Peyer's patch (tissue), 4 donors: ENCODE measurements around the gene TMEM171.

Source experiments
- POLR2A ChIP-seq, 2 donors: fragments of 450-650 bp; IDR thresholded peaks; one replicate each; pipeline ENCODE4 v1.5.1; 2017; ENCODE audit warnings: antibody characterized with exemption in 2 of 2, mild to moderate bottlenecking in 2 of 2, moderate library complexity in 2 of 2
- TF ChIP-seq, protein P1 (sequence below), 6 experiments: fragments of 450-650 bp in 4 of 6; fragments of 200-600 bp in 2 of 6; sonication (generic) in 1 of 6; IDR thresholded peaks; one replicate each; pipeline ENCODE4 v1.5.1; 2017 to 2019; ENCODE audit warnings: antibody characterized with exemption in 6 of 6, mild to moderate bottlenecking in 3 of 6, moderate library complexity in 1 of 6

DNA sequence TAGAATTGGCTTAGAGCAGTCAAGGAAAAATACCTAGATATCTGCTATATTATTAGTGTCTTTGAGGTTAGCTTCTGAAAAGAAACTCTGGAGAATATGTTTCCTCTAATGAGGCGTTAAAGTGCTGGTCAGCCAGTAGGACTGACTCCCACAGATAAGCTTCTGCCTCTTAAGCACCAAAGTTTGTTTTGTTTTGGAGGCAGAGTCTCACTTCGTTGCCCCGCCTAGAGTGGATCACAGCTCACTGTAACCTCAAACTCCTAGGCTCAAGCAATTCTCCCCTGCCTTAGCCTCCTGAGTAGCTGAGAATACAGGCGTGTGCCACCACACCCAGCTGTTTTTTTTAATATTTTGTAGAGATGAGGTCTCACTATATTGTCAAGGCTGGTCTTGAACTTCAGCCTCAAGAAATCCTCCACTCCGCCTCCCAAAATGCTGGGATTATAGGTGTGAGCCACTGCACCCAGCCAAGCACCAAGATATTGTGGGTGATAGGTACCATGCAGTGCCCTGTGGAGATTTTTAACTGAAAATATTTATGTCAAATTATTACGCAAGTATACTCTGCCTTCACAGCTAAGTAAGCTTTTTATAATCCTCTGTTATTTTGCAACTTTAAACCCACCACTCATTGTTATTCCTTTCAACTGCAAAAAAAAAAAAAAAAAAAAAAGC, 24.7 kb upstream of the TMEM171 start:
- TF ChIP-seq, protein P1, sequence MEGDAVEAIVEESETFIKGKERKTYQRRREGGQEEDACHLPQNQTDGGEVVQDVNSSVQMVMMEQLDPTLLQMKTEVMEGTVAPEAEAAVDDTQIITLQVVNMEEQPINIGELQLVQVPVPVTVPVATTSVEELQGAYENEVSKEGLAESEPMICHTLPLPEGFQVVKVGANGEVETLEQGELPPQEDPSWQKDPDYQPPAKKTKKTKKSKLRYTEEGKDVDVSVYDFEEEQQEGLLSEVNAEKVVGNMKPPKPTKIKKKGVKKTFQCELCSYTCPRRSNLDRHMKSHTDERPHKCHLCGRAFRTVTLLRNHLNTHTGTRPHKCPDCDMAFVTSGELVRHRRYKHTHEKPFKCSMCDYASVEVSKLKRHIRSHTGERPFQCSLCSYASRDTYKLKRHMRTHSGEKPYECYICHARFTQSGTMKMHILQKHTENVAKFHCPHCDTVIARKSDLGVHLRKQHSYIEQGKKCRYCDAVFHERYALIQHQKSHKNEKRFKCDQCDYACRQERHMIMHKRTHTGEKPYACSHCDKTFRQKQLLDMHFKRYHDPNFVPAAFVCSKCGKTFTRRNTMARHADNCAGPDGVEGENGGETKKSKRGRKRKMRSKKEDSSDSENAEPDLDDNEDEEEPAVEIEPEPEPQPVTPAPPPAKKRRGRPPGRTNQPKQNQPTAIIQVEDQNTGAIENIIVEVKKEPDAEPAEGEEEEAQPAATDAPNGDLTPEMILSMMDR (IDR thresholded peaks at IDR 0.05), result no peak
- TF ChIP-seq POLR2A (IDR thresholded peaks at IDR 0.05), result no peak
